Activated CD4-positive, alpha-beta memory T cell treated with anti-CD3 and anti-CD28 coated beads for 36 hours (primary cell): Measurements from ENCODE around the gene ANO8. TPM values are rescaled to one million over a fixed set of nuclear protein-coding genes. Genes with fewer than 3 reads are reported as not detected.

ENCODE experiments used
- CTCF ChIA-PET: fragments of 350-600 bp; sonication (Branson Sonifier 250); formaldehyde crosslinking; loops from one replicate; lab custom pipeline; 2021; ENCODE audit warnings: antibody characterized with exemption, inconsistent platforms; lab: Charles Lee
- POLR2A ChIA-PET: fragments of 350-600 bp; sonication (Branson Sonifier 250); formaldehyde crosslinking; loops from one replicate; lab custom pipeline; 2021; ENCODE audit warnings: antibody characterized with exemption; lab: Charles Lee
- DNase-seq: peaks from one replicate; pipeline ENCODE4 v3.0.0-alpha.2; 2020
- H3K27ac Mint-ChIP-seq: one replicate; pipeline ENCODE4 v1.8.0; 2021; ENCODE audit warnings: mixed read lengths
- H3K27me3 Mint-ChIP-seq: one replicate; pipeline ENCODE4 v1.8.0; 2021; ENCODE audit warnings: mixed read lengths
- H3K36me3 Mint-ChIP-seq: one replicate; pipeline ENCODE4 v1.8.0; 2021; ENCODE audit warnings: mixed read lengths
- H3K4me1 Mint-ChIP-seq: one replicate; pipeline ENCODE4 v1.8.0; 2021; ENCODE audit warnings: low read depth, mixed read lengths
- H3K4me3 Mint-ChIP-seq: one replicate; pipeline ENCODE4 v1.8.0; 2021; ENCODE audit warnings: mild to moderate bottlenecking, mixed read lengths
- H3K9me3 Mint-ChIP-seq: one replicate; pipeline ENCODE4 v1.8.0; 2021; ENCODE audit warnings: mixed read lengths
- intact Hi-C: fragments of 100-400 bp; cut with micrococcal nuclease; formaldehyde crosslinking; loops from one replicate; pipeline ENCODE4 v1.15.1; 2023
- total RNA-seq, 2 experiments: library from RNA; stranded (reverse); gene quantifications; one replicate each; pipeline ENCODE4 v1.2.3, GENCODE V29; 2021

The ANO8 gene
- total RNA-seq, 2 experiments from 2014 or later, result 5.8 to 6.0 TPM

DNA sequence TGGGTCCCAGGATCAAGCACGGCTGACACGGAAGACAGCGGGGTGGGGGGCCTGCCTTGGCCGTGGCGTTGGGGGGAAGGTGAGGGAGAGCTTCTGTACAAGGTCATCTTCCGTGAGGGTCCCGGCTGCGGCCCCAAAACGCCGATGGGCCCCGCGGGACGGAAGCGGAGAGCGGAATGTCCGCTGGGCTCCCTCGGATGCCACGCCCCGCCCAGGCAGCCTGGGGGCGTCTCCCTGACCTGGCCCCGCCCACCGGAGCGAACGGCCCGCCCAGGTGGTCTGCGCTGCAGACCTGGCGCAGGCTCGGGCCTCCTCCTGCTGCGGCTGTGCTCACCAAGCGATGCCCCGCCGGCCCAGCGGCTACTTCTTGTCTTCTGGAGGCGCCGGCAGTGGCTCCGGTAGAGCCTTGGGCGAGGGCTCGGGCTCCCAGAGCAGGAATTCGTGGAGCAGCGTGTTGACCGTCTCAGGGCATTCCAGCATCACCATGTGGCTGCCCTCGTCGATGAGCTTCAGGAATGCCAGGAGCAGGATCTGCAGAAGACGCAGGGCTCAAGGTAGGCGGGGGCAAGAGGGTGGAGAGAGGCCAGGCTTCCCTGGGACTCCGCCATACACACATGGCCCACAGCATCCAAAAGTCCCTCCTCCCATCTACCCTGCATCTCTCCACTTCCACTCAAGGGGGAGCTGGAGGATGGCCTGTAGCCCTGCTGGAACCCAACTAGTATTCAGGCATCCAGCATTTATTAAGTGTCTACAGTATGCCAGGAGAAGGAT is 42.2 kb downstream of the ANO8 start:
- peak; percentile 86 for DNase-seq
- H3K36me3 Mint-ChIP-seq, result no peaks in the 10 kb centered on the region
- ChIA-PET CTCF (interaction anchor here (0.6 to 3.4 kb wide), 14 partner anchors 10 to 197 kb away, joined by 3 to 24 read pairs (median 4); partner anchors contain the start of genes ABHD8, ANKLE1, ANO8 and BABAM1), POLR2A (interaction anchor here (0.6 to 1.2 kb wide), 3 partner anchors 13 to 58 kb away, joined by 3 to 4 read pairs (median 3); partner anchors contain the start of gene MRPL34)
- H3K27ac Mint-ChIP-seq, result peak overlapping the region; percentile 28
- H3K9me3 Mint-ChIP-seq, result no peaks in the 10 kb centered on the region
- intact Hi-C loops, result loop anchor here (1.0 kb wide), 1 partner anchor 94 kb away; no protein-coding TSS in a partner anchor
- peaks cover 9% of the 10 kb centered on the region for H3K4me1 Mint-ChIP-seq
- H3K27me3 Mint-ChIP-seq, result peaks cover 3% of the 10 kb centered on the region
- peak overlapping the region; percentile 86 for H3K4me3 Mint-ChIP-seq

GRCh38 chr19:17289489-17289888 is 45.2 kb downstream of the ANO8 start:
- POLR2A ChIA-PET, result no interaction called here
- H3K4me3 Mint-ChIP-seq, result no peak overlapping the region
- peaks cover 3% of the 10 kb centered on the region for H3K36me3 Mint-ChIP-seq
- no peak overlapping the region for H3K27ac Mint-ChIP-seq
- H3K9me3 Mint-ChIP-seq, result no peaks in the 10 kb centered on the region
- intact Hi-C loops, result no loop called here
- H3K27me3 Mint-ChIP-seq, result peaks cover 3% of the 10 kb centered on the region
- H3K4me1 Mint-ChIP-seq, result peaks cover 6% of the 10 kb centered on the region
- CTCF ChIA-PET, result interaction anchor here (1.6 kb wide), 1 partner anchor 16 kb away, joined by 7 read pairs; the partner anchor contains the start of gene MRPL34
- peak; percentile 75 for DNase-seq

DNA sequence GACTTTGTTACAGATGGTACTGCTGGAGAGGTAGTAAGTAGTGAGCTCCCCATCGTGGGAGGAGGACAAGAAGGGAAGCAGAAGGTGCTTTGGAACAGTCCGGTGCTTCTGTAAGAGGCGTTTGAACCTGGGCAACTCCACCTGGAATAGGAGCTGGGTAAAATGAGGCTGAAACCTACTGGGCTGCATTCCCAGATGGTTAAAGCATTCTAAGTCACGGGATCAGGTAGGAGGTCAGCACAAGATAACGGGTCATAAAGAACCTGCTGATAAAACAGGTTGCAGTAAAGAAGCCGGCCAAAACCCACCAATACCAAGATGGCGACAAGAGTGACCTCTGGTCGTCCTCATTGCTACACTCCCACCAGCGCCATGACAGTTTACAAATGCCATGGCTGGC is 47.9 kb downstream of the ANO8 start:
- intact Hi-C loops, result no loop called here
- peaks cover 3% of the 10 kb centered on the region for H3K27me3 Mint-ChIP-seq
- no peaks in the 10 kb centered on the region for H3K9me3 Mint-ChIP-seq

DNA sequence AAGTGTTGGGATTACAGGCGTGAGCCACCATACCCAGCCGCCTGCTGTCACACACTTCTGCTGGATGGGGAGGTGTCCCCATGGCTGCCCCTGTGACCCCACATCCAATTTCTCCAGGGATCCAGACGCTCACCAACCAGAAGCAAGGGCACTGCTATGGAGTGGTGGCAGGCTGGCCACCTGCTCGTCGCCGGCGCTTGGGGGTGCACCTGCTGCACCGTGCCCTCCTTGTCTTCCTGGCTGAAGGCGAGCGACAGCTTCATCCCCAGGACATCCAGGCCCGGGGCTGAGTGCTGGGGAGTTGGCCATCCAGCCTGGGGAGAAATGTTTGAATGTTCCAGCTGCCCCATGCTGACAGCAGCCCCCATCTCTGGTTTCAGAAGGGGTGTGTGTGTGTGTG is 48.4 kb downstream of the ANO8 start:
- POLR2A ChIA-PET, result no interaction called here
- DNase-seq, result no peak
- peaks cover 3% of the 10 kb centered on the region for H3K36me3 Mint-ChIP-seq

More for the DNA sequence above, 47.9 kb downstream of the ANO8 start:
- CTCF ChIA-PET, result interaction anchor here (0.6 kb wide), 1 partner anchor 26 kb away, joined by 3 read pairs; no protein-coding TSS in a partner anchor
- DNase-seq, result no peak
- peaks cover 4% of the 10 kb centered on the region for H3K4me1 Mint-ChIP-seq
- H3K27ac Mint-ChIP-seq, result no peak overlapping the region
- peaks cover 3% of the 10 kb centered on the region for H3K36me3 Mint-ChIP-seq
- no peak overlapping the region for H3K4me3 Mint-ChIP-seq
- POLR2A ChIA-PET, result no interaction called here

GRCh38 chr19:17285415-17286135 is 49.1 kb downstream of the ANO8 start:
- DNase-seq, result no peak
- H3K4me3 Mint-ChIP-seq, result no peak overlapping the region
- ChIA-PET CTCF (interaction anchor here (1.0 to 1.5 kb wide), 2 partner anchors 216 to 513 kb away, joined by 3 read pairs; no protein-coding TSS in a partner anchor), POLR2A (no interaction called here)
- intact Hi-C loops, result no loop called here
- H3K27ac Mint-ChIP-seq, result no peak overlapping the region
- H3K9me3 Mint-ChIP-seq, result no peaks in the 10 kb centered on the region
- H3K36me3 Mint-ChIP-seq, result peaks cover 3% of the 10 kb centered on the region
- peaks cover 3% of the 10 kb centered on the region for H3K4me1 Mint-ChIP-seq
- peaks cover 3% of the 10 kb centered on the region for H3K27me3 Mint-ChIP-seq

More for the DNA sequence above, 48.4 kb downstream of the ANO8 start:
- CTCF ChIA-PET, result no interaction called here
- Mint-ChIP-seq H3K4me3 (no peak overlapping the region), H3K27me3 (peaks cover 3% of the 10 kb centered on the region), H3K9me3 (no peaks in the 10 kb centered on the region), H3K4me1 (peaks cover 3% of the 10 kb centered on the region), H3K27ac (no peak overlapping the region)
- intact Hi-C loops, result no loop called here

- Mint-ChIP-seq H3K27ac (no peak overlapping the region), H3K4me3 (no peak overlapping the region), H3K27me3 (no peaks in the 10 kb centered on the region), H3K36me3 (peaks cover 3% of the 10 kb centered on the region), H3K4me1 (peaks cover 3% of the 10 kb centered on the region), H3K9me3 (no peaks in the 10 kb centered on the region)
- ChIA-PET CTCF (interaction anchor here (0.9 to 5.4 kb wide), 10 partner anchors 9 to 511 kb away, joined by 3 to 85 read pairs (median 4); partner anchors contain the start of genes ABHD8 and BABAM1), POLR2A (interaction anchor here (1.4 kb wide), 1 partner anchor 57 kb away, joined by 5 read pairs; the partner anchor contains the start of gene OCEL1)
- intact Hi-C loops, result loop anchor here (2.0 to 5.0 kb wide), 2 partner anchors 217 to 511 kb away; no protein-coding TSS in a partner anchor
- DNase-seq, result no peak
Observed at GRCh38 chr19:17283504-17283996, 51.1 kb downstream of the ANO8 start.

- peak; percentile 88 for DNase-seq
- Mint-ChIP-seq H3K4me1 (peaks cover 3% of the 10 kb centered on the region), H3K27ac (no peak overlapping the region), H3K9me3 (no peaks in the 10 kb centered on the region), H3K27me3 (no peaks in the 10 kb centered on the region), H3K4me3 (peak overlapping the region; percentile 87), H3K36me3 (peaks cover 4% of the 10 kb centered on the region)
- intact Hi-C loops, result loop anchor here (1.0 to 5.0 kb wide), 4 partner anchors 21 to 510 kb away; no protein-coding TSS in a partner anchor
- ChIA-PET POLR2A (interaction anchor here (0.6 to 3.6 kb wide), 4 partner anchors 15 to 57 kb away, joined by 3 to 13 read pairs (median 4); partner anchors contain the start of genes BABAM1 and OCEL1), CTCF (interaction anchor here (0.6 to 5.4 kb wide), 17 partner anchors 10 to 510 kb away, joined by 3 to 85 read pairs (median 5); partner anchors contain the start of genes BABAM1, DDA1, MRPL34 and USHBP1)
Observed at GRCh38 chr19:17282488-17283125, 52.0 kb downstream of the ANO8 start.

GRCh38 chr19:17281391-17282304 is 53.0 kb downstream of the ANO8 start, which contains the start of gene ANKLE1:
Gene ANKLE1 (plus strand): TSS chr19:17281901. CDS start chr19:17281921, 20 bp downstream.
- intact Hi-C loops, result loop anchor here (1.0 to 5.0 kb wide), 4 partner anchors 20 to 509 kb away; no protein-coding TSS in a partner anchor
- H3K27ac Mint-ChIP-seq, result no peak within 1 kb of the TSS
- ChIA-PET POLR2A (interaction anchor here (0.6 to 3.6 kb wide), 4 partner anchors 14 to 205 kb away, joined by 3 to 13 read pairs (median 3); partner anchors contain the start of gene BABAM1), CTCF (interaction anchor here (0.6 to 5.4 kb wide), 19 partner anchors 10 to 509 kb away, joined by 3 to 85 read pairs (median 4); partner anchors contain the start of genes BABAM1, DDA1, MRPL34 and USHBP1)
- peak within 1 kb of the TSS; percentile 87 for H3K4me3 Mint-ChIP-seq
- peak; percentile 64 for DNase-seq
- peaks cover 7% of the 10 kb centered on the region for H3K36me3 Mint-ChIP-seq
- no peaks in the 10 kb centered on the region for H3K9me3 Mint-ChIP-seq
- no peaks in the 10 kb centered on the region for H3K27me3 Mint-ChIP-seq
- H3K4me1 Mint-ChIP-seq, result peaks cover 3% of the 10 kb centered on the region

- CTCF ChIA-PET, result interaction anchor here (0.9 to 5.4 kb wide), 3 partner anchors 20 to 74 kb away, joined by 3 to 85 read pairs (median 3); partner anchors contain the start of gene DDA1
- H3K36me3 Mint-ChIP-seq, result peaks cover 18% of the 10 kb centered on the region
- no peak overlapping the region for H3K27ac Mint-ChIP-seq
- no peaks in the 10 kb centered on the region for H3K9me3 Mint-ChIP-seq
- POLR2A ChIA-PET, result interaction anchor here (0.5 to 3.6 kb wide), 3 partner anchors 12 to 96 kb away, joined by 3 to 13 read pairs (median 3); partner anchors contain the start of genes BABAM1 and USHBP1
- DNase-seq, result no peak
- H3K27me3 Mint-ChIP-seq, result no peaks in the 10 kb centered on the region
- intact Hi-C loops, result no loop called here
- H3K4me3 Mint-ChIP-seq, result no peak overlapping the region
- H3K4me1 Mint-ChIP-seq, result peaks cover 3% of the 10 kb centered on the region
Observed at GRCh38 chr19:17279436-17279835, 55.2 kb downstream of the ANO8 start.
